Activated CD4-positive, alpha-beta T cell treated with anti-CD3 and anti-CD28 coated beads for 36 hours (primary cell): Measurements from ENCODE around the gene KPNA6. TPM values are rescaled to one million over a fixed set of nuclear protein-coding genes. Genes with fewer than 3 reads are reported as not detected.
"Not testable (repeated sequence)": the region's sequence is repeated elsewhere in the genome, so short reads cannot be mapped to it uniquely, and the experiment has no call there.

Source experiments
- ATAC-seq: fragments of 200-7000 bp; cut with Tn5 transposase; one replicate; pipeline ENCODE4 v1.10.0; 2021; ENCODE audit warnings: mild to moderate bottlenecking, moderate library complexity
- CTCF ChIA-PET: fragments of 350-600 bp; sonication (Branson Sonifier 250); formaldehyde crosslinking; loops from one replicate; lab custom pipeline; 2021; ENCODE audit warnings: antibody characterized with exemption; lab: Charles Lee
- POLR2A ChIA-PET: fragments of 350-600 bp; sonication (Branson Sonifier 250); formaldehyde crosslinking; loops from one replicate; lab custom pipeline; 2021; ENCODE audit warnings: antibody characterized with exemption, inconsistent platforms; lab: Charles Lee
- DNase-seq: peaks from one replicate; pipeline ENCODE4 v3.0.0-alpha.2; 2020
- H3K27ac Mint-ChIP-seq: one replicate; pipeline ENCODE4 v1.8.0; 2021; ENCODE audit warnings: mixed read lengths
- H3K27me3 Mint-ChIP-seq: one replicate; pipeline ENCODE4 v1.8.0; 2021; ENCODE audit warnings: mixed read lengths
- H3K36me3 Mint-ChIP-seq: one replicate; pipeline ENCODE4 v1.8.0; 2021; ENCODE audit warnings: low read depth, mixed read lengths
- H3K4me1 Mint-ChIP-seq: one replicate; pipeline ENCODE4 v1.8.0; 2021; ENCODE audit warnings: mixed read lengths
- H3K4me3 Mint-ChIP-seq: one replicate; pipeline ENCODE4 v1.8.0; 2021; ENCODE audit warnings: mild to moderate bottlenecking, moderate library complexity, mixed read lengths
- H3K9me3 Mint-ChIP-seq: one replicate; pipeline ENCODE4 v1.8.0; 2021; ENCODE audit warnings: low read depth, mixed read lengths
- intact Hi-C, 2 experiments: fragments of 100-400 bp; cut with DNase I in 1 of 2; cut with micrococcal nuclease in 1 of 2; formaldehyde crosslinking; loops; one replicate each; pipeline versions ENCODE4 v1.14.2 to v1.15.1; 2022 to 2024; cut with DNase I, micrococcal nuclease
- total RNA-seq, 2 experiments: library from RNA; stranded (reverse); gene quantifications; one replicate each; pipeline ENCODE4 v1.2.3, GENCODE V29; 2021

The KPNA6 gene
- total RNA-seq: 10 to 100 TPM; 70.0 to 78.3 TPM

GRCh38 chr1:32107742-32108661 is at the start of gene KPNA6:
TSS of gene KPNA6 (plus strand) at chr1:32108056. CDS start at chr1:32108131, 75 bp downstream.
- Mint-ChIP-seq H3K36me3 (peaks cover 18% of the 10 kb centered on the region), H3K9me3 (no peaks in the 10 kb centered on the region), H3K4me1 (peaks cover 39% of the 10 kb centered on the region), H3K4me3 (peak within 1 kb of the TSS; percentile 88), H3K27me3 (no peaks in the 10 kb centered on the region), H3K27ac (peak within 1 kb of the TSS; percentile 96)
- intact Hi-C loops: loop anchor here (1.0 to 10.0 kb wide), 11 partner anchors 35 to 542 kb away; partner anchors contain the start of genes TXLNA (in 2 of the 2), BSDC1 (in 1 of the 2), CCDC28B (in 1 of the 2) and KHDRBS1 (in 1 of the 2)
- peak; percentile 94 for DNase-seq
- ChIA-PET CTCF (interaction anchor here (0.6 to 5.5 kb wide), 25 partner anchors 10 to 473 kb away, joined by 3 to 62 read pairs (median 5); partner anchors contain the start of genes BSDC1, LCK, TMEM39B and TXLNA), POLR2A (interaction anchor here (0.6 to 2.4 kb wide), 14 partner anchors 12 to 543 kb away, joined by 3 to 19 read pairs (median 4); partner anchors contain the start of genes KHDRBS1, MARCKSL1, PEF1 and RBBP4)
- peak; percentile 77 for ATAC-seq

- Mint-ChIP-seq H3K4me3 (no peak overlapping the region), H3K4me1 (peaks cover 2% of the 10 kb centered on the region), H3K27me3 (no peaks in the 10 kb centered on the region), H3K27ac (no peak overlapping the region), H3K9me3 (no peaks in the 10 kb centered on the region), H3K36me3 (peaks cover 23% of the 10 kb centered on the region)
- ChIA-PET POLR2A (interaction anchor here (0.6 kb wide), 1 partner anchor 38 kb away, joined by 3 read pairs; no protein-coding TSS in a partner anchor), CTCF (interaction anchor here (1.0 to 1.2 kb wide), 3 partner anchors 29 to 272 kb away, joined by 3 to 4 read pairs (median 3); no protein-coding TSS in a partner anchor)
- ATAC-seq (no peak), DNase-seq (no peak)
- intact Hi-C loops: no loop called here
Observed at GRCh38 chr1:32060914-32061313, 46.9 kb upstream of the KPNA6 start.

GRCh38 chr1:32062867-32063230 is 45.0 kb upstream of the KPNA6 start:
- peaks cover 20% of the 10 kb centered on the region for H3K36me3 Mint-ChIP-seq
- H3K4me1 Mint-ChIP-seq: peaks cover 9% of the 10 kb centered on the region
- intact Hi-C loops: no loop called here
- no peaks in the 10 kb centered on the region for H3K27me3 Mint-ChIP-seq
- CTCF ChIA-PET: interaction anchor here (0.5 to 2.0 kb wide), 17 partner anchors 8 to 245 kb away, joined by 3 to 8 read pairs (median 4); no protein-coding TSS in a partner anchor
- no peaks in the 10 kb centered on the region for H3K9me3 Mint-ChIP-seq
- peak overlapping the region; percentile 52 for H3K27ac Mint-ChIP-seq
- no peak for DNase-seq
- H3K4me3 Mint-ChIP-seq: no peak overlapping the region
- POLR2A ChIA-PET: interaction anchor here (0.8 kb wide), 1 partner anchor 10 kb away, joined by 3 read pairs; the partner anchor contains the start of gene TMEM39B
- no peak for ATAC-seq

GRCh38 chr1:32063261-32063681 is 44.6 kb upstream of the KPNA6 start:
- intact Hi-C loops: no loop called here
- ATAC-seq (peak; percentile 42), DNase-seq (no peak)
- H3K9me3 Mint-ChIP-seq: no peaks in the 10 kb centered on the region
- H3K36me3 Mint-ChIP-seq: peaks cover 18% of the 10 kb centered on the region
- ChIA-PET POLR2A (interaction anchor here (0.8 kb wide), 1 partner anchor 9 kb away, joined by 3 read pairs; the partner anchor contains the start of gene TMEM39B), CTCF (interaction anchor here (0.5 to 2.0 kb wide), 17 partner anchors 8 to 245 kb away, joined by 3 to 8 read pairs (median 4); no protein-coding TSS in a partner anchor)
- H3K4me1 Mint-ChIP-seq: peaks cover 9% of the 10 kb centered on the region
- H3K27ac Mint-ChIP-seq: peak overlapping the region; percentile 42
- no peaks in the 10 kb centered on the region for H3K27me3 Mint-ChIP-seq
- no peak overlapping the region for H3K4me3 Mint-ChIP-seq

GRCh38 chr1:32065613-32066488 is 42.0 kb upstream of the KPNA6 start:
- H3K27ac Mint-ChIP-seq, H3K27me3 Mint-ChIP-seq, intact Hi-C loops, DNase-seq, H3K9me3 Mint-ChIP-seq, ATAC-seq, H3K4me1 Mint-ChIP-seq, H3K4me3 Mint-ChIP-seq: not testable (repeated sequence)
- ChIA-PET CTCF (interaction anchor here (0.6 to 1.5 kb wide), 4 partner anchors 8 to 50 kb away, joined by 3 to 4 read pairs (median 4); no protein-coding TSS in a partner anchor), POLR2A (interaction anchor here (0.7 to 0.8 kb wide), 3 partner anchors 190 to 646 kb away, joined by 3 to 4 read pairs (median 3); no protein-coding TSS in a partner anchor)
- peaks cover 12% of the 10 kb centered on the region for H3K36me3 Mint-ChIP-seq

GRCh38 chr1:32066489-32066873 is 41.4 kb upstream of the KPNA6 start:
- ChIA-PET POLR2A (interaction anchor here (0.7 kb wide), 1 partner anchor 252 kb away, joined by 3 read pairs; no protein-coding TSS in a partner anchor), CTCF (interaction anchor here (0.7 to 1.5 kb wide), 3 partner anchors 27 to 51 kb away, joined by 3 to 4 read pairs (median 3); no protein-coding TSS in a partner anchor)
- Mint-ChIP-seq H3K4me3 (no peak overlapping the region), H3K27me3 (no peaks in the 10 kb centered on the region), H3K4me1 (peaks cover 9% of the 10 kb centered on the region), H3K27ac (no peak overlapping the region), H3K36me3 (peaks cover 12% of the 10 kb centered on the region), H3K9me3 (no peaks in the 10 kb centered on the region)
- intact Hi-C loops: no loop called here
- DNase-seq (no peak), ATAC-seq (peak; percentile 30)

GRCh38 chr1:32068957-32069588 is 38.8 kb upstream of the KPNA6 start:
- H3K9me3 Mint-ChIP-seq: no peaks in the 10 kb centered on the region
- intact Hi-C loops: no loop called here
- no peaks in the 10 kb centered on the region for H3K27me3 Mint-ChIP-seq
- peaks cover 26% of the 10 kb centered on the region for H3K4me1 Mint-ChIP-seq
- no peak overlapping the region for H3K27ac Mint-ChIP-seq
- peaks cover 3% of the 10 kb centered on the region for H3K36me3 Mint-ChIP-seq
- no peak overlapping the region for H3K4me3 Mint-ChIP-seq
- DNase-seq (no peak), ATAC-seq (no peak)
- CTCF ChIA-PET: no interaction called here
- POLR2A ChIA-PET: no interaction called here

GRCh38 chr1:32071758-32072621 is 35.9 kb upstream of the KPNA6 start:
- DNase-seq: no peak
- peaks cover 6% of the 10 kb centered on the region for H3K36me3 Mint-ChIP-seq
- no peaks in the 10 kb centered on the region for H3K9me3 Mint-ChIP-seq
- POLR2A ChIA-PET: interaction anchor here (0.6 to 2.4 kb wide), 8 partner anchors 9 to 454 kb away, joined by 3 to 19 read pairs (median 5); partner anchors contain the start of genes CCDC28B, KPNA6, MARCKSL1 and TXLNA
- peaks cover 35% of the 10 kb centered on the region for H3K4me1 Mint-ChIP-seq
- H3K27ac Mint-ChIP-seq: peak overlapping the region; percentile 98
- intact Hi-C loops: loop anchor here (1.0 to 5.0 kb wide), 14 partner anchors 35 to 1353 kb away; partner anchors contain the start of genes BSDC1 (in 1 of the 2), CCDC28B (in 1 of the 2), EIF3I (in 1 of the 2) and KHDRBS1 (in 1 of the 2)
- no peaks in the 10 kb centered on the region for H3K27me3 Mint-ChIP-seq
- CTCF ChIA-PET: interaction anchor here (0.6 to 3.5 kb wide), 11 partner anchors 10 to 90 kb away, joined by 3 to 15 read pairs (median 4); partner anchors contain the start of gene KPNA6
- peak overlapping the region; percentile 90 for H3K4me3 Mint-ChIP-seq
- ATAC-seq: peak; percentile 42
